HAP-1 (cell line): ENCODE results near the gene SERTAD3.
"Not testable (repeated sequence)": the region's sequence is repeated elsewhere in the genome, so short reads cannot be mapped to it uniquely, and the experiment has no call there.

ENCODE experiments used
- DNase-seq, 2 experiments: peaks; one replicate each; pipeline ENCODE4 v3.0.0-alpha.2; 2016 to 2020; ENCODE audit warnings: low spot score in 2 of 2
- H3K27me3 ChIP-seq: fragments of 250-450 bp; sonication (Bioruptor Pico); 2 replicates; pipeline ENCODE4 v1.5.1; 2020; ENCODE audit warnings: low read depth, mild to moderate bottlenecking, moderate library complexity
- H3K36me3 ChIP-seq: fragments of 250-450 bp; sonication (Bioruptor Pico); replicated peaks from 2 replicates; pipeline ENCODE4 v1.5.1; 2020; ENCODE audit warnings: mild to moderate bottlenecking
- H3K4me1 ChIP-seq: fragments of 250-450 bp; sonication (Bioruptor Pico); 2 replicates; pipeline ENCODE4 v1.5.1; 2020; ENCODE audit warnings: mild to moderate bottlenecking
- H3K4me3 ChIP-seq: fragments of 250-450 bp; sonication (Bioruptor Pico); 2 replicates; pipeline ENCODE4 v1.5.1; 2020; ENCODE audit warnings: mild to moderate bottlenecking, moderate library complexity
- H3K9me3 ChIP-seq: fragments of 250-450 bp; sonication (Bioruptor Pico); 2 replicates; pipeline ENCODE4 v1.5.1; 2020; ENCODE audit warnings: mild to moderate bottlenecking, moderate library complexity
- in situ Hi-C: fragments of 300-500 bp; cut with MboI; formaldehyde crosslinking; loops from 3 replicates; pipeline ENCODE4 v1.14.3; 2020; ENCODE audit warnings: low sequenced_read_pairs, inconsistent platforms, mixed read lengths

Gene SERTAD3, protein sequence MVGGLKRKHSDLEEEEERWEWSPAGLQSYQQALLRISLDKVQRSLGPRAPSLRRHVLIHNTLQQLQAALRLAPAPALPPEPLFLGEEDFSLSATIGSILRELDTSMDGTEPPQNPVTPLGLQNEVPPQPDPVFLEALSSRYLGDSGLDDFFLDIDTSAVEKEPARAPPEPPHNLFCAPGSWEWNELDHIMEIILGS

GRCh38 chr19:40444000-40444824 lies at the start of gene SERTAD3:
TSS of gene SERTAD3 (minus strand) at chr19:40444335. CDS start at chr19:40442080, 2,255 bp downstream.
- H3K4me1 ChIP-seq = peaks cover 24% of the 10 kb centered on the region
- in situ Hi-C loops = no loop called here
- peak within 1 kb of the TSS; percentile 88 for H3K4me3 ChIP-seq
- H3K36me3 ChIP-seq = peaks cover 26% of the 10 kb centered on the region
- no peaks in the 10 kb centered on the region for H3K27me3 ChIP-seq
- H3K9me3 ChIP-seq = no peaks in the 10 kb centered on the region
- DNase-seq = peak; percentile 90 to 98

- H3K4me3 ChIP-seq = no peak overlapping the region
- in situ Hi-C loops = no loop called here
Observed at GRCh38 chr19:40493778-40494177, 49.6 kb upstream of the SERTAD3 start.

DNA sequence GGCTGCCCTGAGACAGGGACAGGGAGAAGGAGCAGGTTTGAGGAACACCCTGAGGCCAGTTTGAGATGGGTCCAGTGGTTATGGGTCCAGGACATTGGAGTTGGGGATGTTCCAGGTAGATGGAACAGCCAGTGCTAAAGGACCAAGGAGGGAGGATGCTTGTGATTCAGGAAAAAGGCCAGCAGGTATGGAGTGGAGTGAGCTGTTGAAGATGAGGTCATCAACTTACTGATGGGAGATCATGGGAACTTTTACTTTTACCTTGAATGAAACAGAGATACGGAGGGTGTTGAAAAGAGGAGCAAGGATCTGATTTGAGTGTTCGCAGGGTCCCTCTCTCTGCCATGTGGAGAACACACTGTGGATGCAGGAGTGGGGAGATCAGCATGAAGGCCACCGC lies 48.1 kb upstream of the SERTAD3 start:
- no peak overlapping the region for H3K4me3 ChIP-seq
- DNase-seq = no peak
- no peaks in the 10 kb centered on the region for H3K9me3 ChIP-seq
- in situ Hi-C loops = no loop called here
- H3K36me3 ChIP-seq = no peaks in the 10 kb centered on the region
- H3K27me3 ChIP-seq = peaks cover 2% of the 10 kb centered on the region; the same call in 1 of the 2 replicates
- H3K4me1 ChIP-seq = peaks cover 7% of the 10 kb centered on the region

More at GRCh38 chr19:40493778-40494177, 49.6 kb upstream of the SERTAD3 start:
- Histone ChIP-seq H3K9me3 (no peaks in the 10 kb centered on the region), H3K36me3 (no peaks in the 10 kb centered on the region), H3K4me1 (no peaks in the 10 kb centered on the region), H3K27me3 (peaks cover 2% of the 10 kb centered on the region; the same call in 1 of the 2 replicates)
- no peak for DNase-seq

GRCh38 chr19:40489882-40490230 lies 45.7 kb upstream of the SERTAD3 start:
- Histone ChIP-seq H3K4me3 (no peak overlapping the region), H3K4me1 (peaks cover 7% of the 10 kb centered on the region), H3K9me3 (no peaks in the 10 kb centered on the region; the same call in 1 of the 2 replicates), H3K27me3 (peaks cover 2% of the 10 kb centered on the region; the same call in 1 of the 2 replicates), H3K36me3 (no peaks in the 10 kb centered on the region)
- in situ Hi-C loops = no loop called here
- DNase-seq = peak in 1 of 2 experiments; percentile 17

- no peaks in the 10 kb centered on the region; the same call in 1 of the 2 replicates for H3K9me3 ChIP-seq
- in situ Hi-C loops = no loop called here
- H3K4me3 ChIP-seq = no peak overlapping the region
- no peak for DNase-seq
- peaks cover 7% of the 10 kb centered on the region for H3K27me3 ChIP-seq
- H3K36me3 ChIP-seq = no peaks in the 10 kb centered on the region
- H3K4me1 ChIP-seq = peaks cover 7% of the 10 kb centered on the region
Observed at GRCh38 chr19:40486017-40486416, 41.9 kb upstream of the SERTAD3 start.

DNA sequence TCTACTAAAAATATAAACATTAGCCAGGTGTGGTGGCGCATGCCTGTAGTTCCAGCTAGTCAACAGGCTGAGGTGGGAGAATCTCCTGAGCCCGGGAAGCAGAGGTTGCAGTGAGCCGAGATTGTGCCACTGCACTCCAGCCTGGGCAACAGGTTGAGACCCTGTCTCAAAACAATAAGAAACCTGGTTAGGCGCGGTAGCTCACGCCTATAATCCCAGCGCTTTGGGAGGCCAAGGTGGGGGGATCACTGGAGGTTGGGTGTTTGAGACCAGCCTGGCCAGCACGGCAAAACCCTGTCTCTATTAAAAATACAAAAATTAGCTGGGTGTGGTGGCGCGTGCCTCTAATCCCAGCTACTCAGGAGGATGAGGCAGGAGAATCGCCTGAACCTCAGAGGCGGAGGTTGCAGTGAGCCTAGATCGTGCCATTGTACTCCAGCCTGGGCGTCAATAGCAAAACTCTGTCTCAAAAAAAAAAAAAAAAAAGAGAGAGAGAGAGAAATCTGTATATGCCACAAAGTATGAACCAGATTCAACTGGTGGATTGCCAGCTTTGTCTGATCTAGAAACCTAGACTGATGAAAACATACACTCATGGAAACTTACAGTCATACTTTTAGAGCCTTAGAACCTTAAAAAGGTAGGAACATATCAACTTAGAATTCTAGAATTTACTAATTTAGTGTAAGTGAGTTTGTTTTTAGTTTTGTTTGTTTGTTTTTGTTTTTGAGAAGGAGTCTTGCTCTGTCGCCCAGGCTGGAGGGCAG lies 31.9 kb upstream of the SERTAD3 start:
- DNase-seq, H3K4me1 ChIP-seq, H3K27me3 ChIP-seq, H3K4me3 ChIP-seq, in situ Hi-C loops, H3K9me3 ChIP-seq, H3K36me3 ChIP-seq: not testable (repeated sequence)

- Histone ChIP-seq H3K4me3 (no peak overlapping the region), H3K9me3 (no peaks in the 10 kb centered on the region), H3K4me1 (no peaks in the 10 kb centered on the region), H3K27me3 (no peaks in the 10 kb centered on the region), H3K36me3 (no peaks in the 10 kb centered on the region)
- DNase-seq = no peak
- in situ Hi-C loops = no loop called here
Observed at GRCh38 chr19:40474737-40475136, 30.6 kb upstream of the SERTAD3 start.

DNA sequence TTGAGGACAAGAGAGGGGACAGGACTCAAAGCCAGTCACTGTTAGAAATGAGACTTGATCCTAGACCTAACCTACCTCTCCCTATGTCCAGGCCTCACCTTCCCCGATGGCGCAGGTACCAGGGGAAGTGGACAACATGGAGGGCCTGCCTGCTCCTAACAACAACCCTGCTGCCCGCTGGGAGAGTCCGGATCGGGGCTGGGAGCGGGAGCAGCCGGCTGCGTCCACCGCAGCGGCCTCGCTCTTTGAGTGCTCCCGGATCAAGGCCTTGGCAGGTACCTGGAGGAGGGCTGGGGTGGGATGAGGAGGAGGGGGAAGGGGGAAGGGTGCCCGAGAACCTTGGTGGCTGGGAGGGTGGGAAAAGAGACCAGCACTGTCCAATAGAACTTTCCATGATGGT lies 28.4 kb upstream of the SERTAD3 start:
- H3K9me3 ChIP-seq = no peaks in the 10 kb centered on the region
- H3K36me3 ChIP-seq = no peaks in the 10 kb centered on the region
- in situ Hi-C loops = no loop called here
- DNase-seq = no peak
- no peaks in the 10 kb centered on the region for H3K27me3 ChIP-seq
- H3K4me3 ChIP-seq = no peak overlapping the region
- H3K4me1 ChIP-seq = no peaks in the 10 kb centered on the region

- in situ Hi-C loops = no loop called here
- peaks cover 2% of the 10 kb centered on the region for H3K4me1 ChIP-seq
- no peak overlapping the region for H3K4me3 ChIP-seq
- H3K27me3 ChIP-seq = no peaks in the 10 kb centered on the region
- H3K9me3 ChIP-seq = 0 out of 2 replicates have a peak, but pooled peaks cover under 1% of the 10 kb centered on the region
- H3K36me3 ChIP-seq = no peaks in the 10 kb centered on the region
- DNase-seq = no peak
Observed at GRCh38 chr19:40471111-40471510, 27.0 kb upstream of the SERTAD3 start.

GRCh38 chr19:40469011-40469410 lies 24.9 kb upstream of the SERTAD3 start:
- no peaks in the 10 kb centered on the region for H3K36me3 ChIP-seq
- H3K9me3 ChIP-seq = 0 out of 2 replicates have a peak, but pooled peaks cover 2% of the 10 kb centered on the region
- no peak overlapping the region for H3K4me3 ChIP-seq
- DNase-seq = no peak
- in situ Hi-C loops = no loop called here
- peaks cover 11% of the 10 kb centered on the region for H3K4me1 ChIP-seq
- no peaks in the 10 kb centered on the region for H3K27me3 ChIP-seq

- Histone ChIP-seq H3K9me3 (0 out of 2 replicates have a peak, but pooled peaks cover 2% of the 10 kb centered on the region), H3K27me3 (no peaks in the 10 kb centered on the region), H3K4me3 (peak within 1 kb of the TSS; percentile 68), H3K36me3 (no peaks in the 10 kb centered on the region), H3K4me1 (peaks cover 11% of the 10 kb centered on the region)
- no peak for DNase-seq
- in situ Hi-C loops = no loop called here
Observed at GRCh38 chr19:40466985-40467734, 23.0 kb upstream of the SERTAD3 start, which contains the start of gene SPTBN4. TSS of gene SPTBN4 (plus strand) at chr19:40467001. CDS start at chr19:40472622, 5,621 bp downstream.

GRCh38 chr19:40466219-40466984 lies 22.3 kb upstream of the SERTAD3 start:
- peak overlapping the region; percentile 68 for H3K4me3 ChIP-seq
- DNase-seq = no peak
- in situ Hi-C loops = no loop called here
- H3K4me1 ChIP-seq = peaks cover 11% of the 10 kb centered on the region
- no peaks in the 10 kb centered on the region for H3K36me3 ChIP-seq
- H3K27me3 ChIP-seq = no peaks in the 10 kb centered on the region
- 0 out of 2 replicates have a peak, but pooled peaks cover 2% of the 10 kb centered on the region for H3K9me3 ChIP-seq
